Heart left ventricle (tissue), 13 donors: ENCODE measurements around the gene NARF.

Source experiments
- POLR2A ChIP-seq, 2 donors: fragments of 450-650 bp; IDR thresholded peaks; one replicate each; pipeline ENCODE4 v1.6.1; 2017; ENCODE audit warnings: antibody characterized with exemption in 2 of 2, mild to moderate bottlenecking in 2 of 2, moderate library complexity in 2 of 2
- TF ChIP-seq, protein P1 (sequence below), 12 donors: fragments of 200-600 bp; sonication (generic) in 4 of 12; IDR thresholded peaks; one replicate each; pipeline versions ENCODE4 v1.5.0 to v1.8.0; 2018 to 2022; ENCODE audit warnings: antibody characterized with exemption in 12 of 12, mild to moderate bottlenecking in 5 of 12
- donor health status: ischemic (EF 13 %, LVEDD 7.1; RV severe dilation, severe dysfunction).
- donor health status: DM: no; HTN: yes; CAD: no.
- donor health status: DM: no; HTN: no; CAD: no.
- donor health status: ischemic (EF 25% LVEDD 6.9; RV normal size, moderate dysfunction).
- donor health status: ischemic (EF 25% LVEDD 5.7; RV mildly dilated, moderate dysfunction).
- donor health status: ischemic (EF 35%, LVEDD 5.7; RV mildly dilated, moderate dysfunction).
- donor health status: nonischemic (EF 11% LVEDD 7.7; RV severe dilation, severe dysfunction).
- donor health status: DM: yes; HTN: yes; CAD: no.
- donor health status: PGD.
- donor health status: ischemic (EF 29% LVEDD 5.4; RV normal size, mild dysfunction).
- donor health status: nonischemic (EF 23%, LVEDD 6.1; RV moderate dilation, normal function).

- TF ChIP-seq, protein P1, sequence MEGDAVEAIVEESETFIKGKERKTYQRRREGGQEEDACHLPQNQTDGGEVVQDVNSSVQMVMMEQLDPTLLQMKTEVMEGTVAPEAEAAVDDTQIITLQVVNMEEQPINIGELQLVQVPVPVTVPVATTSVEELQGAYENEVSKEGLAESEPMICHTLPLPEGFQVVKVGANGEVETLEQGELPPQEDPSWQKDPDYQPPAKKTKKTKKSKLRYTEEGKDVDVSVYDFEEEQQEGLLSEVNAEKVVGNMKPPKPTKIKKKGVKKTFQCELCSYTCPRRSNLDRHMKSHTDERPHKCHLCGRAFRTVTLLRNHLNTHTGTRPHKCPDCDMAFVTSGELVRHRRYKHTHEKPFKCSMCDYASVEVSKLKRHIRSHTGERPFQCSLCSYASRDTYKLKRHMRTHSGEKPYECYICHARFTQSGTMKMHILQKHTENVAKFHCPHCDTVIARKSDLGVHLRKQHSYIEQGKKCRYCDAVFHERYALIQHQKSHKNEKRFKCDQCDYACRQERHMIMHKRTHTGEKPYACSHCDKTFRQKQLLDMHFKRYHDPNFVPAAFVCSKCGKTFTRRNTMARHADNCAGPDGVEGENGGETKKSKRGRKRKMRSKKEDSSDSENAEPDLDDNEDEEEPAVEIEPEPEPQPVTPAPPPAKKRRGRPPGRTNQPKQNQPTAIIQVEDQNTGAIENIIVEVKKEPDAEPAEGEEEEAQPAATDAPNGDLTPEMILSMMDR (IDR thresholded peaks at IDR 0.05) = no peak
- TF ChIP-seq POLR2A (IDR thresholded peaks at IDR 0.05) = no peak
These were observed 17.4 kb upstream of the NARF start for GRCh38 chr17:82440991-82441627.
